ENCODE measurements around the gene KTI12. TPM values are rescaled to one million over a fixed set of nuclear protein-coding genes. Genes with fewer than 3 reads are reported as not detected.

Gene KTI12
- polyA plus RNA-seq, 2 of the 4 experiments (the other 2 are of a cell fraction): 11.8 to 12.0 TPM

- 89% methylated on average over 4 of the region's 4 CpGs for WGBS (ENCODE audit: missing lambda C conversion rate)
Observed at GRCh38 chr1:51986718-51987117, 46.9 kb downstream of the KTI12 start.

GRCh38 chr1:51982161-51982560, 51.4 kb downstream of the KTI12 start:
- CTCF ChIA-PET: no interaction called here
- H3K27ac ChIP-seq: no peak overlapping the region
- peaks cover 20% of the 10 kb centered on the region for H3K4me1 ChIP-seq
- H3K4me3 ChIP-seq: no peak overlapping the region
- TF ChIP-seq ZNF302 (CRISPR knock-in tag; IDR thresholded peaks at IDR 0.05) (no peak), HDAC2 (IDR thresholded peaks at IDR 0.05) (no peak), JUN (IDR thresholded peaks at IDR 0.05) (no peak), BCL3 (IDR thresholded peaks at IDR 0.05) (no peak), MAX (IDR thresholded peaks at IDR 0.05) (no peak), FOSB (CRISPR knock-in tag; IDR thresholded peaks at IDR 0.05) (no peak), CHD2 (IDR thresholded peaks at IDR 0.05; ENCODE audit: low read length, partially characterized antibody) (no peak), E2F6 (IDR thresholded peaks at IDR 0.05; ENCODE audit: borderline replicate concordance, low read depth) (no peak), HMGXB4 (CRISPR knock-in tag; IDR thresholded peaks at IDR 0.05; ENCODE audit: borderline replicate concordance) (no peak), EHMT2 (IDR thresholded peaks at IDR 0.05; ENCODE audit: low read depth) (no peak), CHD4 (IDR thresholded peaks at IDR 0.05; ENCODE audit: borderline replicate concordance) (no peak), FOXS1 (CRISPR knock-in tag; IDR thresholded peaks at IDR 0.05) (no peak), RFX5 (IDR thresholded peaks at IDR 0.05) (no peak), ZC3H11A (IDR thresholded peaks at IDR 0.05) (no peak), HOXB5 (CRISPR knock-in tag; IDR thresholded peaks at IDR 0.05) (no peak), CBX2 (IDR thresholded peaks at IDR 0.05; ENCODE audit: borderline replicate concordance, low read depth) (no peak), MYC (IDR thresholded peaks at IDR 0.05; ENCODE audit: borderline replicate concordance, low read length) (no peak)
- WGBS (ENCODE audit: missing lambda C conversion rate): 85% methylated on average over 3 of the region's 3 CpGs
- H3K4me2 ChIP-seq: no peak overlapping the region
- POLR2A ChIA-PET: no interaction called here
- H3K9me3 ChIP-seq: no peaks in the 10 kb centered on the region
- FAIRE-seq: no peak
- no peak for DNase-seq (ENCODE audit: low read depth in 1 of 2, low spot score in 1 of 2)
- ATAC-seq: no peak

More at GRCh38 chr1:51986718-51987117, 46.9 kb downstream of the KTI12 start:
- Histone ChIP-seq H3K4me2 (no peak overlapping the region), H3K27ac (no peak overlapping the region), H3K4me1 (no peaks in the 10 kb centered on the region), H3K9me3 (no peaks in the 10 kb centered on the region), H3K4me3 (no peak overlapping the region)
- ChIA-PET CTCF (interaction anchor here (0.6 to 1.4 kb wide), 3 partner anchors 9 to 135 kb away, joined by 3 read pairs; no protein-coding TSS in a partner anchor), POLR2A (no interaction called here)
- DNase-seq (ENCODE audit: low read depth in 1 of 2, low spot score in 1 of 2) (no peak), FAIRE-seq (no peak), ATAC-seq (no peak)
- no peak for TF ChIP-seq HES2 (IDR thresholded peaks at IDR 0.05)

Small RNA genes lying within 50 kb of the gene (small RNA-seq; reads per million reads assigned to genes)
- gene RN7SL290P: 0 reads per million in 6 experiments

Other genes with a start within 250 kb of the KTI12 start
- gene NRDC, start 155.1 kb downstream of the KTI12 start, polyA plus RNA-seq (2011; rRNA removed): 162 and 208 TPM in 2 replicates
- 119 to 129 TPM (median 126 TPM) in 3 replicates for gene NRDC, start 155.1 kb downstream of the KTI12 start, polyA plus RNA-seq (2017; fragmentation: RNase III; extraction: RNeasy Plus Mini Kit Qiagen cat#74134 plus additional on column Dnase treatment)
- 6.9 and 7.9 TPM in 2 replicates for gene RAB3B, start 43.1 kb downstream of the KTI12 start, polyA plus RNA-seq (2011; rRNA removed)
- 10.9 to 15.1 TPM (median 13.6 TPM) in 3 replicates for gene RAB3B, start 43.1 kb downstream of the KTI12 start, polyA plus RNA-seq (2017; fragmentation: RNase III; extraction: RNeasy Plus Mini Kit Qiagen cat#74134 plus additional on column Dnase treatment)
- gene TXNDC12, start 21.4 kb upstream of the KTI12 start, polyA plus RNA-seq (2011; rRNA removed): 42.0 and 65.2 TPM in 2 replicates
- 54.3 to 61.0 TPM (median 59.7 TPM) in 3 replicates for gene TXNDC12, start 21.4 kb upstream of the KTI12 start, polyA plus RNA-seq (2017; fragmentation: RNase III; extraction: RNeasy Plus Mini Kit Qiagen cat#74134 plus additional on column Dnase treatment)
- 47.7 and 63.8 TPM in 2 replicates for gene BTF3L4, start 22.5 kb upstream of the KTI12 start, polyA plus RNA-seq (2011; rRNA removed)
- 46.8 to 53.7 TPM (median 47.4 TPM) in 3 replicates for gene BTF3L4, start 22.5 kb upstream of the KTI12 start, polyA plus RNA-seq (2017; fragmentation: RNase III; extraction: RNeasy Plus Mini Kit Qiagen cat#74134 plus additional on column Dnase treatment)
- gene ZFYVE9, start 108.3 kb upstream of the KTI12 start, polyA plus RNA-seq (2011; rRNA removed): 11.9 and 14.9 TPM in 2 replicates
- 6.9 to 7.4 TPM (median 7.1 TPM) in 3 replicates for gene ZFYVE9, start 108.3 kb upstream of the KTI12 start, polyA plus RNA-seq (2017; fragmentation: RNase III; extraction: RNeasy Plus Mini Kit Qiagen cat#74134 plus additional on column Dnase treatment)

All from A549 (cell line).